Loucy (cell line): ENCODE measurements around the gene CYP26B1.

Experiments used
- H2AFZ ChIP-seq: fragments of 200-600 bp; sonication (generic); 2 replicates; pipeline ENCODE4 v1.6.0; 2016; ENCODE audit warnings: antibody characterized with exemption, mild to moderate bottlenecking, low read length, moderate library complexity
- H3F3A ChIP-seq: fragments of 200-600 bp; 2 replicates; pipeline ENCODE4 v1.6.0; 2016; ENCODE audit warnings: antibody characterized with exemption, low read depth, mild to moderate bottlenecking
- H3K27me3 ChIP-seq: fragments of 200-600 bp; sonication (generic); 2 replicates; pipeline ENCODE4 v1.6.1; 2014; ENCODE audit warnings: low read length, mild to moderate bottlenecking; ENCODE audit not compliant: insufficient read depth, poor library complexity, severe bottlenecking
- H3K36me3 ChIP-seq: fragments of 200-600 bp; sonication (generic); 2 replicates; pipeline ENCODE4 v1.6.1; 2016; ENCODE audit warnings: low read length; ENCODE audit not compliant: insufficient read depth
- H3K4me1 ChIP-seq: fragments of 200-600 bp; sonication (generic); 2 replicates; pipeline ENCODE4 v1.5.1; 2014; ENCODE audit warnings: low read length, mild to moderate bottlenecking; ENCODE audit not compliant: insufficient read depth, poor library complexity, severe bottlenecking
- H3K4me2 ChIP-seq: fragments of 200-600 bp; sonication (generic); 2 replicates; pipeline ENCODE4 v1.6.0; 2014; ENCODE audit warnings: antibody characterized with exemption, low read length, low read depth, mild to moderate bottlenecking; ENCODE audit not compliant: poor library complexity, severe bottlenecking
- H3K4me3 ChIP-seq: fragments of 200-600 bp; sonication (generic); 2 replicates; pipeline ENCODE4 v1.5.1; 2014; ENCODE audit warnings: low read length, mild to moderate bottlenecking, mixed read lengths; ENCODE audit not compliant: poor library complexity, severe bottlenecking
- H3K79me2 ChIP-seq: fragments of 200-600 bp; sonication (generic); 2 replicates; pipeline ENCODE4 v1.6.1; 2014; ENCODE audit warnings: low read length; ENCODE audit not compliant: insufficient read depth
- H3K9ac ChIP-seq: fragments of 200-600 bp; sonication (generic); 2 replicates; pipeline ENCODE4 v1.6.0; 2014; ENCODE audit warnings: mild to moderate bottlenecking, low read depth, low read length, moderate library complexity; ENCODE audit not compliant: poor library complexity, severe bottlenecking
- H3K9me2 ChIP-seq: fragments of 200-600 bp; sonication (generic); replicated peaks from 2 replicates; pipeline ENCODE4 v1.6.1; 2016; ENCODE audit warnings: low read depth, low read length, mixed read lengths
- H3K9me3 ChIP-seq: fragments of 200-600 bp; sonication (generic); 2 replicates; pipeline ENCODE4 v1.6.1; 2014; ENCODE audit warnings: mild to moderate bottlenecking, antibody characterized with exemption, low read length, low read depth; ENCODE audit not compliant: insufficient read depth
- H4K20me1 ChIP-seq: fragments of 200-600 bp; sonication (generic); 2 replicates; pipeline ENCODE4 v1.6.0; 2014; ENCODE audit warnings: antibody characterized with exemption, low read length, mild to moderate bottlenecking; ENCODE audit not compliant: insufficient read depth, poor library complexity, severe bottlenecking
- EZH2phosphoT487 ChIP-seq: fragments of 200-600 bp; IDR thresholded peaks from 2 replicates; pipeline ENCODE4 v1.6.1; 2018; ENCODE audit warnings: antibody characterized with exemption, mild to moderate bottlenecking, moderate library complexity, borderline replicate concordance
- TF ChIP-seq, protein P1 (sequence below): fragments of 200-600 bp; sonication (generic); conservative IDR thresholded peaks from 2 replicates; pipeline ENCODE4 v1.5.1; 2014; ENCODE audit warnings: mild to moderate bottlenecking, antibody characterized with exemption, low read length

CYP26B1 gene

DNA sequence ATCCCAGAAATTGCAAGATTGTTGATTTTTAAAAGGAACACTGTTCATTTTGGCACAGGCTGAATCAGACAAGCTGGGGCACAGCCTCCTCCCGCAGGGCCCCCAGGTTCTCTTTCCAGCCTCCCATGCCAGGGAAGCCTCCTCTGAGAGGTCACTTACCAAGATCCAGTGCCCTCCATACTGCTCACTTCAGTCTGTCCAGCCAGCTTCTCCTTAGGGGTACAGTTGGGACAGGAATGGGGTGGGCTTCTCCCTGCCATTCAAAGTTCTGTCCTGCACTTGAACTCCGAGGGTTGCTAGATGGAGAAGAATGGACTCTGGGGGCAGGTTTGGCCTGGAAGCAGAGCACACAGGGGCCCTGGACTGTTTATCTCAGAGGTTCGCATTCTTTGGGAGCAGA is 7.5 kb upstream of the CYP26B1 start:
- H3K79me2 ChIP-seq, result no peaks in the 10 kb centered on the region
- no peaks in the 10 kb centered on the region for H3K4me1 ChIP-seq
- H4K20me1 ChIP-seq, result no peaks in the 10 kb centered on the region
- H3K9me3 ChIP-seq, result no peaks in the 10 kb centered on the region
- H3F3A ChIP-seq, result no peaks in the 10 kb centered on the region
- no peaks in the 10 kb centered on the region for H3K9me2 ChIP-seq
- no peak overlapping the region for H3K4me2 ChIP-seq
- H2AFZ ChIP-seq, result no peak overlapping the region
- TF ChIP-seq EZH2phosphoT487, result no peak
- TF ChIP-seq, protein P1, sequence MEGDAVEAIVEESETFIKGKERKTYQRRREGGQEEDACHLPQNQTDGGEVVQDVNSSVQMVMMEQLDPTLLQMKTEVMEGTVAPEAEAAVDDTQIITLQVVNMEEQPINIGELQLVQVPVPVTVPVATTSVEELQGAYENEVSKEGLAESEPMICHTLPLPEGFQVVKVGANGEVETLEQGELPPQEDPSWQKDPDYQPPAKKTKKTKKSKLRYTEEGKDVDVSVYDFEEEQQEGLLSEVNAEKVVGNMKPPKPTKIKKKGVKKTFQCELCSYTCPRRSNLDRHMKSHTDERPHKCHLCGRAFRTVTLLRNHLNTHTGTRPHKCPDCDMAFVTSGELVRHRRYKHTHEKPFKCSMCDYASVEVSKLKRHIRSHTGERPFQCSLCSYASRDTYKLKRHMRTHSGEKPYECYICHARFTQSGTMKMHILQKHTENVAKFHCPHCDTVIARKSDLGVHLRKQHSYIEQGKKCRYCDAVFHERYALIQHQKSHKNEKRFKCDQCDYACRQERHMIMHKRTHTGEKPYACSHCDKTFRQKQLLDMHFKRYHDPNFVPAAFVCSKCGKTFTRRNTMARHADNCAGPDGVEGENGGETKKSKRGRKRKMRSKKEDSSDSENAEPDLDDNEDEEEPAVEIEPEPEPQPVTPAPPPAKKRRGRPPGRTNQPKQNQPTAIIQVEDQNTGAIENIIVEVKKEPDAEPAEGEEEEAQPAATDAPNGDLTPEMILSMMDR, result no peak
- H3K9ac ChIP-seq, result no peak overlapping the region
- no peaks in the 10 kb centered on the region for H3K27me3 ChIP-seq
- no peaks in the 10 kb centered on the region for H3K36me3 ChIP-seq
- no peak overlapping the region for H3K4me3 ChIP-seq

DNA sequence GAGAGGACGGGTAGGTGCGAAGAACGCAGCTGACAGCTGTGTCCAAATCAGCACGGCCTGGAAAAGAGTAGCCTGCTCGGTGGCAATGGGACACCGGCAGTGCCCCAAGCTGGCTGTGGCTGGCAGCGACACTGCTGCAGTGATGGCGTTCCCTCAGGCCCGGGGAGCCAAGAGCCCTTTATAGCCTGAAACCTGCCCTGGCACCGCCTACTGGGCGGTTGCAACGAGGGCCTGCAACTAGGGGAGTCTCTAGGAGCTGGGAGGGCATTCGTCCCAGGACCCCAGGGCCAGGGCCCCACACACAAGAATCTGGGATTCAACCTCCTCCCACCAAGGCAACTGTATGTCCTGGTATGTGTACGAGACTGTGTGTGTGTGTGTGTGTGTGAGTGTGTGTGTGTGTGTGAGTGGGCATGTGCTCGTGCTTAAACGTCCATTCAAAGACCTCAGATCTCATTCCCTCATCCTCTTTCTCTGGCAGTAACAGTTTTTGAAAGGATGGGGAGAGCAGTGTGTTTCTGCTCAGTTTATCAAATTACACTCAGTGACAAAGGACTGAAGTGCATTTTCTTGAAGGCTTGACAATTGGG is 6.8 kb upstream of the CYP26B1 start:
- H3K9me3 ChIP-seq, result no peaks in the 10 kb centered on the region
- H3F3A ChIP-seq, result no peaks in the 10 kb centered on the region
- H2AFZ ChIP-seq, result no peak overlapping the region
- H3K4me2 ChIP-seq, result no peak overlapping the region
- no peaks in the 10 kb centered on the region for H4K20me1 ChIP-seq
- no peak overlapping the region for H3K4me3 ChIP-seq
- no peaks in the 10 kb centered on the region for H3K4me1 ChIP-seq
- H3K9me2 ChIP-seq, result no peaks in the 10 kb centered on the region
- TF ChIP-seq, protein P1, result no peak
- TF ChIP-seq EZH2phosphoT487, result no peak
- H3K36me3 ChIP-seq, result no peaks in the 10 kb centered on the region
- no peaks in the 10 kb centered on the region for H3K79me2 ChIP-seq
- H3K9ac ChIP-seq, result no peak overlapping the region
- H3K27me3 ChIP-seq, result no peaks in the 10 kb centered on the region

DNA sequence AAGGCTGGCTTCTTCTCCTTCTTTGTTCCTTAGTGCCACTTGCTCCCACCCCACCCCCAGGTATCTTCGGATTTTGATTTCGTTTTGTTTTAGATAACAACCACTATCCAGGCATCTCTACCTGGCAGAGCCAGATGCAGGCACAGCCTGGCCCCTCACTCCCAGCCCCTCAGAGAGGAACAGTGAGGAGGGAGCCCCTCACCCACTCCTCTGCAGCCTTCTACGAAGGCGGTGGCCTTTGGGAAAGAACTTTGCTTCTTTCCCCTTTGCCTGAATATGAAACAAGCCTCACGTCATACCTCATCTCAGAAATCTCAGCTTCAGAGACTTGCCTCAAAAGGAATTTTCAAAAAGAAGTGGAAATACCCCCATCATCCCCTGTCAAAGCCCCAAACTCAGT is 6.3 kb upstream of the CYP26B1 start:
- H4K20me1 ChIP-seq, result no peaks in the 10 kb centered on the region
- no peaks in the 10 kb centered on the region for H3K4me1 ChIP-seq
- no peaks in the 10 kb centered on the region for H3K9me2 ChIP-seq
- H3K4me2 ChIP-seq, result no peak overlapping the region
- TF ChIP-seq EZH2phosphoT487, result no peak
- TF ChIP-seq, protein P1, result no peak
- no peak overlapping the region for H3K9ac ChIP-seq
- H3K36me3 ChIP-seq, result no peaks in the 10 kb centered on the region
- H3K79me2 ChIP-seq, result no peaks in the 10 kb centered on the region
- H3K4me3 ChIP-seq, result no peak overlapping the region
- no peaks in the 10 kb centered on the region for H3F3A ChIP-seq
- H2AFZ ChIP-seq, result no peak overlapping the region
- H3K27me3 ChIP-seq, result no peaks in the 10 kb centered on the region
- H3K9me3 ChIP-seq, result no peaks in the 10 kb centered on the region
